Osteocyte (in vitro differentiated cells): ENCODE data around the gene RDH14. TPM values are rescaled to one million over a fixed set of nuclear protein-coding genes. Genes with fewer than 3 reads are reported as not detected.

Experiments
- DNase-seq: peaks from one replicate; pipeline ENCODE4 v3.0.0; 2021; ENCODE audit warnings: mixed read lengths; ENCODE audit not compliant: unreplicated experiment; ENCODE audit errors: extremely low spot score
- H3K27ac Mint-ChIP-seq: one replicate; pipeline ENCODE4 v1.8.0; 2021; ENCODE audit warnings: mild to moderate bottlenecking, mixed read lengths; ENCODE audit not compliant: unreplicated experiment
- H3K27me3 Mint-ChIP-seq: one replicate; pipeline ENCODE4 v1.8.0; 2021; ENCODE audit warnings: mixed read lengths; ENCODE audit not compliant: unreplicated experiment
- H3K36me3 Mint-ChIP-seq: one replicate; pipeline ENCODE4 v1.8.0; 2021; ENCODE audit warnings: mixed read lengths; ENCODE audit not compliant: unreplicated experiment
- H3K4me1 Mint-ChIP-seq: one replicate; pipeline ENCODE4 v1.8.0; 2021; ENCODE audit warnings: mixed read lengths; ENCODE audit not compliant: unreplicated experiment
- H3K4me3 Mint-ChIP-seq: one replicate; pipeline ENCODE4 v1.8.0; 2021; ENCODE audit warnings: mild to moderate bottlenecking, moderate library complexity, mixed read lengths; ENCODE audit not compliant: unreplicated experiment
- H3K9me3 Mint-ChIP-seq: one replicate; pipeline ENCODE4 v1.8.0; 2021; ENCODE audit warnings: mixed read lengths; ENCODE audit not compliant: unreplicated experiment
- long read RNA-seq: library from polyadenylated mRNA; unstranded; transcript quantifications from one replicate; pipeline ENCODE4 v2.0.0, GENCODE V29; 2021
- total RNA-seq: library from RNA; stranded (reverse); gene quantifications from 2 replicates; pipeline ENCODE4 v1.2.1, GENCODE V29; 2021
- TF ChIP-seq, protein P1 (sequence below): fragments of 200-600 bp; sonication (generic); IDR thresholded peaks from 2 replicates; pipeline ENCODE4 v1.5.0; 2021; ENCODE audit warnings: antibody characterized with exemption, mild to moderate bottlenecking, moderate library complexity

RDH14 gene, protein sequence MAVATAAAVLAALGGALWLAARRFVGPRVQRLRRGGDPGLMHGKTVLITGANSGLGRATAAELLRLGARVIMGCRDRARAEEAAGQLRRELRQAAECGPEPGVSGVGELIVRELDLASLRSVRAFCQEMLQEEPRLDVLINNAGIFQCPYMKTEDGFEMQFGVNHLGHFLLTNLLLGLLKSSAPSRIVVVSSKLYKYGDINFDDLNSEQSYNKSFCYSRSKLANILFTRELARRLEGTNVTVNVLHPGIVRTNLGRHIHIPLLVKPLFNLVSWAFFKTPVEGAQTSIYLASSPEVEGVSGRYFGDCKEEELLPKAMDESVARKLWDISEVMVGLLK
- total RNA-seq = 19.0 and 21.3 TPM in 2 replicates
- long read RNA-seq, partial matches to known transcripts = 0 of 3 reads
- long read RNA-seq, other reads (novel, unspliced or antisense) = 0 of 3 reads

DNA sequence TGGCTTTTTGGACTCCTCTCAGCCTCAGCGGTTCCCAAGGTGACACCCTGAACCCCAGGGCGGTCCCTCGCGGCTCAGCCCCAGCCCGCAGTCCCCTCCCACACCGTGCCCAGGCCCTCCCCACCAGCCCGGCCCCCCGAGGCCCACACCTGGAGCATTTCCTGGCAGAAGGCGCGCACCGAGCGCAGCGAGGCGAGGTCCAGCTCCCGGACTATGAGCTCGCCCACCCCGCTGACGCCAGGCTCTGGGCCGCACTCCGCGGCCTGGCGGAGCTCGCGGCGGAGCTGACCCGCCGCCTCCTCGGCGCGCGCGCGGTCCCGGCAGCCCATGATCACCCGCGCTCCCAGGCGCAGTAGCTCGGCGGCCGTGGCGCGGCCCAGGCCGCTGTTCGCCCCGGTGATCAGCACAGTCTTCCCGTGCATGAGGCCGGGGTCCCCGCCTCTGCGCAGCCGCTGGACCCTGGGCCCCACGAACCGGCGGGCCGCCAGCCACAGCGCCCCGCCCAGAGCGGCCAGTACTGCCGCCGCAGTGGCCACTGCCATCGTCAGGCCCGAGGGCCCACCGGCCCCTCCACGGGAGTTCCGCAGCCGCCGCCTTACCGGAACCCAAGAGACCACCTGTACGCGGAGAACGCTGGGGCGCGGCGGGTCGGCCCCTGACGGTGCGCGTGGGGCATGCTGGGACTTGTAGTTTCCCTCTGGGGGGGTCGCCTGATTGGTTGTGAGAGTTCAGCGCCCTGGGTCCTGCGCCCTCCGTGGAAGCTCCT lies at the start of gene RDH14:
TSS of gene RDH14 (minus strand) at position 623 of the 766 bp plus-strand sequence. CDS start at position 542, 81 bp downstream.
- Mint-ChIP-seq H3K36me3 (peaks cover 13% of the 10 kb centered on the region), H3K4me3 (peak within 1 kb of the TSS; percentile 88), H3K27ac (peak within 1 kb of the TSS; percentile 97), H3K4me1 (peaks cover 34% of the 10 kb centered on the region), H3K27me3 (no peaks in the 10 kb centered on the region), H3K9me3 (peaks cover 8% of the 10 kb centered on the region)
- TF ChIP-seq, protein P1, sequence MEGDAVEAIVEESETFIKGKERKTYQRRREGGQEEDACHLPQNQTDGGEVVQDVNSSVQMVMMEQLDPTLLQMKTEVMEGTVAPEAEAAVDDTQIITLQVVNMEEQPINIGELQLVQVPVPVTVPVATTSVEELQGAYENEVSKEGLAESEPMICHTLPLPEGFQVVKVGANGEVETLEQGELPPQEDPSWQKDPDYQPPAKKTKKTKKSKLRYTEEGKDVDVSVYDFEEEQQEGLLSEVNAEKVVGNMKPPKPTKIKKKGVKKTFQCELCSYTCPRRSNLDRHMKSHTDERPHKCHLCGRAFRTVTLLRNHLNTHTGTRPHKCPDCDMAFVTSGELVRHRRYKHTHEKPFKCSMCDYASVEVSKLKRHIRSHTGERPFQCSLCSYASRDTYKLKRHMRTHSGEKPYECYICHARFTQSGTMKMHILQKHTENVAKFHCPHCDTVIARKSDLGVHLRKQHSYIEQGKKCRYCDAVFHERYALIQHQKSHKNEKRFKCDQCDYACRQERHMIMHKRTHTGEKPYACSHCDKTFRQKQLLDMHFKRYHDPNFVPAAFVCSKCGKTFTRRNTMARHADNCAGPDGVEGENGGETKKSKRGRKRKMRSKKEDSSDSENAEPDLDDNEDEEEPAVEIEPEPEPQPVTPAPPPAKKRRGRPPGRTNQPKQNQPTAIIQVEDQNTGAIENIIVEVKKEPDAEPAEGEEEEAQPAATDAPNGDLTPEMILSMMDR = no peak
- peak; percentile 97 for DNase-seq

- no peak overlapping the region for H3K4me3 Mint-ChIP-seq
- H3K4me1 Mint-ChIP-seq = peaks cover 11% of the 10 kb centered on the region
- no peak for DNase-seq
- H3K9me3 Mint-ChIP-seq = no peaks in the 10 kb centered on the region
- no peak overlapping the region for H3K27ac Mint-ChIP-seq
- H3K36me3 Mint-ChIP-seq = no peaks in the 10 kb centered on the region
- TF ChIP-seq, protein P1 = no peak
- no peaks in the 10 kb centered on the region for H3K27me3 Mint-ChIP-seq
These were observed 49.6 kb upstream of the RDH14 start for GRCh38 chr2:18610090-18610489.

DNA sequence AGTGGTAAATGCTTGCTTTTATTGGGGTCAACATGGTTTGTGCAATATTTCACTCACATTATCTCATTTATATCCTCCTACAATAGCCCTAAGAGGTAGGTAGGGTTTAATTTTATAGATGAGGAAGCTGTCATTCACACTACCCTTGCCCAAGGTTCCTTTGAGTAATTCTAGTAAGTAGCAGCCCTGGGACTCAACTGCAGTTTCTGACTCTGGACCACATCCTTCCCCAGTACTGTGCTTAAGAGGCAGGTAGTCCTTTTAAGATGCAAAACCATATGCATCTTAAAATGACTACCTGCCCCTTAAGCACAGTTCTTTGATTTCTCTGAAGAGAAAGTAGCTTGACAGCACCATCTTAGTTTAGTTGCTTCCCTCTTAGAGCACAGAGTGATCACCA lies 44.7 kb upstream of the RDH14 start:
- no peak overlapping the region for H3K27ac Mint-ChIP-seq
- H3K4me1 Mint-ChIP-seq = peaks cover 2% of the 10 kb centered on the region
- no peak for DNase-seq
- H3K9me3 Mint-ChIP-seq = no peaks in the 10 kb centered on the region
- H3K36me3 Mint-ChIP-seq = no peaks in the 10 kb centered on the region
- H3K4me3 Mint-ChIP-seq = no peak overlapping the region
- no peaks in the 10 kb centered on the region for H3K27me3 Mint-ChIP-seq
- TF ChIP-seq, protein P1 = no peak

GRCh38 chr2:18604531-18604885 lies 44.1 kb upstream of the RDH14 start:
- H3K27ac Mint-ChIP-seq = no peak overlapping the region
- no peaks in the 10 kb centered on the region for H3K27me3 Mint-ChIP-seq
- DNase-seq = no peak
- no peak overlapping the region for H3K4me3 Mint-ChIP-seq
- H3K9me3 Mint-ChIP-seq = no peaks in the 10 kb centered on the region
- peaks cover 2% of the 10 kb centered on the region for H3K4me1 Mint-ChIP-seq
- TF ChIP-seq, protein P1 = no peak
- H3K36me3 Mint-ChIP-seq = no peaks in the 10 kb centered on the region
